Measurements from ENCODE around the gene GET3.

DNA sequence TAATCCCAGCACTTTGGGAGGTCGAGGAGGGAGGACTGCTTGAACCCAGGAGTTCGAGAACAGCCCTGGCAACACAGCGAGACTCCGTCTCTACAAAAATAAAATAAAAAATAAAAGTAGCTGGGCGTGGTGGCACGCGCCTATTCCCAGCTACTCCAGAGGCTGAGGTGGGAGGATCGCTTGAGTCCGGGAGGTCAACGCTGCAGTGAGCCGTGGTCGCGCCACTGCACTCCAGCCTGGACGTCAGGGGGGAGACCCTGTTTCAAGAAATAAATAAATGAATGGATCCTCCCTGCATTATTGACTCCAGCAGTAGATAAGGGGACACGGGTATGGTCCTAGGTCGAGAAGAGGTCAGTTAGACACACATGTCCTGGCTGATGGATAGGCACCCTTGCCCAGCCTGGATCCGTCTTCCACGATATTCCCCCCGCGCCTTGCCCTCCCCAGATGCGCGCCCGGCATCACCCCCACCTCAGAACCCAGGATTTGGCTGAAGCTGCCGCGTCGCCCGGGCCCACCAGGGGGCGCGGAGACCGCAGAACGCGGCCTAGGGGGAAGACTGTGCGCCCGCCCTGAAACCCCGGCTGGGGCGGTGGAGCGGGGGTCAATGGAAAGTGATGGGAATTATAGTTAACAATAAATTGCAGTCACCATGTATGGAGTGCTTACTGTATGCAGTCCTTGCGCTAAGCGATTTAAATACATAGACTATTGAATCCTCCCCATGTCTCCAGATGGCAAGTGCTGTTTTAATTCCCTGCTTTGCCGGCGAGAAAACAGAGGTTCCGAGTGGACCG lies 40.1 kb downstream of the GET3 start:
- TF ChIP-seq YY1 (IDR thresholded peaks at IDR 0.05; ENCODE audit: insufficient read depth, insufficient read length) (no peak), ZNF274 (IDR thresholded peaks at IDR 0.05; ENCODE audit: low read depth, low read length) (no peak)
